ENCODE measurements around the gene BBS9.
A peak's percentile ranks its signal among the peaks of the same experiment; 100 is the strongest.

BBS9 gene

GRCh38 chr7:33127085-33127484 lies 2.3 kb upstream of the BBS9 start:
- no peak for DNase-seq (ENCODE audit: low read depth, low spot score)

- no peak for DNase-seq (ENCODE audit: low read depth, low spot score)
Observed at GRCh38 chr7:33128631-33128989, 754 bp upstream of the BBS9 start.

DNA sequence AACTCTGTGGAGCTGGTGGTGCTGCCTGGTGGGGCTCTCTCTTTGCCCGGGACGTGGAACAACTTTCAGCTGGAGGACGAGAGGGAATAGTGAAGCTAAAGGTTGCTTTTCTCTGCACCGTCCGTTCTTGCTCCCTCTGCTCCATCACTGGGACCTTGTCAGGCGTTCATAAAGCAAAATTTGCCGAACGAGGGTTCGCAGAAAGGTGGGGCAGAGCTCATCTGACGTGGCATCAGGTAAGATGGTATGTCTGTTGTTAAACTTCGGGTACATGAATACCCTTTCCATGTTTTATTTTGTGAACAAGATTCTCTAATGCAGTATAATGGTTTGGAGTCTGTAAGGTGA lies 416 bp downstream of the BBS9 start:
- DNase-seq (ENCODE audit: low read depth, low spot score), result no peak

GRCh38 chr7:33130184-33130583 lies 820 bp downstream of the BBS9 start:
- no peak for DNase-seq (ENCODE audit: low read depth, low spot score)

GRCh38 chr7:33137103-33137502 lies 7.7 kb downstream of the BBS9 start:
- no peak for DNase-seq (ENCODE audit: low read depth, low spot score)

DNA sequence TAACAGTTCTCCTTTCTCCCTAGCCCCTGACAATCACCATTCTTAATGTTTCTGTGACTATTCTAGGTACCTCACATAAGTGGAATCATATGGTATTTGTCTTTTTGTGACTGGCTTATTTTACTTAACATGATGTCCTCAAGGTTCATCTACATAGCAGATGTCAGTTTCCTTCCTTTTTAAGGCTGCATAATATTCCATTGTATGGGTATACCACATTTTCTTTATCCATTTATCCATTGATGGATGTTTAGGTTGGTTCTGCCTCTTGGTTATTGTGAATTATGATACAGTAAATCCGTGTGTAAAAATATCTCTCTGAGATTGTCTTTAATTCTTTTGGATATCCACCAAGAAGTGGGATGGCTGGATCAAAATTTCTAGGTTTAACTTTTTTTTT lies 13.2 kb downstream of the BBS9 start:
- DNase-seq (ENCODE audit: low read depth, low spot score), result no peak

DNA sequence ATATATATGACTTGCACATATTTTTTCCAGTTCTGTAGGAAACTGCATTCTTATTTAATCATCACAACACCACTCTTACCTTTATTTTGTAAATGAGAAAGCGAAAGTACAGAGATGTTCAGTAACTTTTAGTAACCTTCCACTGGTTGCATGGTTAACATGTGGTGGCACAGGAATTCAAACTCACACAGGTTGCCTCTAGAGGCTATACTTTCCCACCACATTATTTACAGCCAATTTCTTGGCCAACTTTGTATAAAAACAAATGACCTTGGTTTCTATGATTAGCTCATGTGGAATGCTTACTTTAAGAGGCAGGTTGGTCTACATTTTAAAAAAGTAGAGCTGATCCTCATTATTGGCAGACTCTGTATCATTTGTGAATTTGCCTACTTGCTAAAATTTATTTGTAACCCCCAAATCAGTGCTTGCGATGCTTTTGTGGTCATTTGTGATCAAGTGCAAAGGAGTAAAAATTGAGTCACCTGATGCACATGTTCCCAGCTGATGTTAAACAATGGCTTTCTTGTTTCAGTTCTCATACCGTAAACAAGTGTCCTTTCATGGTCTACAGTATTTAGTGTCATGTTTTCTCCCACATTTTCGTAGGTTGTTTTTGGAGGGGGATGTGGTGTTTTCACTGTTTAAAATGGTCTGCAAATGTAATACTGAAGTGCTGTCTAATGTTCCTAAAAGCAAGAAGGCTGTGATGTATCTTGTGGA lies 14.8 kb downstream of the BBS9 start:
- no peak for DNase-seq (ENCODE audit: low read depth, low spot score)

DNA sequence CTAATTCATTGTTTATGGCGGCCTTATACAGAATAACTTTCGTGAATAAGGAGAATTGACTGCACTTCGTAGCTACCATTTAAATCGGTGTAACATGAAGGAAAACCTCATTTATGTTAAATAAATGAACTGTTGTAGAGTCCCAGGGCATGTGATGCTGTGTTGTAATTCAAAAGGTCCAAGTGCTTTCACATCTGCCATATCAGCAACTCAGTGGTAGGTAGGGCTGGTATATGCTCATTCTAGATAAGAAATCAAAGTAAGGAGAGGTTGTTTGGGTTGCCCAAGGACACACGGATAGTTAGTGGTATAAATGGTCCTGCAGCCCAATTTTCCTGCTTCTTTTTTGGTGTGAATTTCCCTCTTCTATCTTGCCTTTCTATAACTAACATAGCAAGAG lies 15.8 kb downstream of the BBS9 start:
- DNase-seq (ENCODE audit: low read depth, low spot score), result no peak

DNA sequence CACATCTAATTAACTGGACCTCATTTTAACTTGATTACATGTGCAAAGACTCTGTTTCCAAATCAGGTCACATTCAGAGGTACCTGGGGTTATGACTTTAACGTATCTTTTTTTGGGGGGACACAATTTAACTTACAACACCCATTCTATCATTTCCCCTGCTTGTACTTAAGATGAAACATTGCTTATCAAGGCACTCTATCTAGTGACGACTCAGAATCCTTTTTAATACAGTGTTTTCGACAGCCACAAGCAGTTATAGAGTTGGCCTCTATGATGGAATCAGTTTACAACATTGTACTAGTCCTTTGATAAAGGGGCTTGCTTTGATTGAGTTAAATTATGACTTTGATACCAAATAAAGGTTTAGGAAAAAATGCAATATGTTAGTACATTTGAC lies 22.7 kb downstream of the BBS9 start:
- DNase-seq (ENCODE audit: low read depth, low spot score), result no peak

- DNase-seq (ENCODE audit: low read depth, low spot score), result no peak
Observed at GRCh38 chr7:33155811-33156210, 26.4 kb downstream of the BBS9 start.

- DNase-seq (ENCODE audit: low read depth, low spot score), result no peak
Observed at GRCh38 chr7:33156441-33156840, 27.1 kb downstream of the BBS9 start.

- peak; percentile 37 for DNase-seq (ENCODE audit: low read depth, low spot score)
Observed at GRCh38 chr7:33157311-33157710, 27.9 kb downstream of the BBS9 start.

DNA sequence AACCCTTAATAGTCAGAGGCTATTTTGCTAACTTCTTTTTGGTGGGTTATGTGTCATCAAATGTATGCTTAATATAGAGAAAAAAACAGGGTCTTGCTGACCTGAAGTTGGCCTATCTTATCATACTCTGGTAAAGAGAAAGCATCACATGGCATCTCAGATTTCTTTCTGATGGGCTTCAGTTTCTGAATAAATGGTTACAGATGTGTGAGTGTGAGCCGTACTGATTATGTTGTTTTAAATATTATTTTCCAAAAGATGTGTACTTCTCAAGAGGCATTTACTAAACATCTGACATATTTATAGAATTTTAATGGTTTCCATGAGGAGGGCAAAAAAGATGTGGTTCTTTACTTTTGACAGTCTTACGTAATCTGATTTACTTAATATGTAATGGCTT lies 28.4 kb downstream of the BBS9 start:
- no peak for DNase-seq (ENCODE audit: low read depth, low spot score)

DNA sequence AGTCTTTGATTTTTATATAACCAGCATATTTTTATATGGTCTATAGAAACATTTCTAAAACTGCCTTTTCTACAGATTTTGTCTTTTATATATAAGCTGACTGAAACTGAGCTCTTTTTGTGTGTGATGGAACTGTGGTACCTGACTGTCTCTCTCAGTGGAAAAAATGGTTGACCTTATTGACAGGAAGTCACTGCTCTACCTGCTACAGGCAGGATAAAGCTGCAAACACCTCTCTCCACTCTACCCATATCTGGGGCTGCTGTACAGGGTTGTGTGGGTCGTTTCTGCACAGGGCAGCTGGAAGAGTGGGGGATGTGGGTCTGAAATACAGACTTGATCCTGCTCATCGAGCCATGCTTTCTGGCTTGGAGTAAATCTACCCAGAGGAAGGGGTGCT lies 48.5 kb downstream of the BBS9 start:
- DNase-seq (ENCODE audit: low read depth, low spot score), result no peak

DNA sequence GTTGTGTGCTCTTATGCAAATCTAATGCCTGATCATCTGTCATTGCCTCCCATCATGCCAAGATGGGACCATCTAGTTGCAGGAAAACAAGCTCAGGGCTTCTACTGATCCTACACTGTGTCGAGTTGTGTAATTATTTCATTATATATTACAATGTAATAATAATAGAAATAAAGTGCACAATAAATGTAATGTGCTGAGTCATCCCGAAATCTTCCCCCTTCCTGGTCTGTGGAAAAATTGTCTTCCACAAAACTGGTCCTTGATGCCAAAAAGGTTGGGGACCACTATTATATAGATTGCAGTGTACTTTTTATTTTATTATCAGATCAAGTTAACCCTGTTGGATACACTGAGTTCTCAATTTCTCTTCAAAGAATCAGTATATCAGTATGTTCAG lies 50.2 kb downstream of the BBS9 start:
- no peak for DNase-seq (ENCODE audit: low read depth, low spot score)

DNA sequence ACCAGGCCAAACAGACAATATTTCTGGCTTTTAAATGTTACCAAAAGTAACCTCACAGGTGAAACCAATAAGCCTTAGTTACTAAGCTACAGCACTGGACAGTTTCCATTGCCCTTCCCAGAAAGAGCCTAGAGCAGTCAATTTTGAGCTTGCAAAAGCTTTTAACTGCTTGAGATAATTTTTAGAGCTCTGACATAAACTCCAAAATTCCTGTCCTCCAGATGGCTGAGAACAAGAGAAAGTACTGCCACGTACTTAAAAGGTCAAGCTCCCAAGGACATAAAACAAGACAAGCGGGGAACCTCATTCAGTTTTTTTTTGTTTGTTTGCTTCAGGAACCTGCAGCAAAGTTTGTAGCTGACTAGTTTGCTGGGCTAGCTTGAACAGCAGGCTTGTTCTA lies 54.1 kb downstream of the BBS9 start:
- DNase-seq (ENCODE audit: low read depth, low spot score), result no peak

DNA sequence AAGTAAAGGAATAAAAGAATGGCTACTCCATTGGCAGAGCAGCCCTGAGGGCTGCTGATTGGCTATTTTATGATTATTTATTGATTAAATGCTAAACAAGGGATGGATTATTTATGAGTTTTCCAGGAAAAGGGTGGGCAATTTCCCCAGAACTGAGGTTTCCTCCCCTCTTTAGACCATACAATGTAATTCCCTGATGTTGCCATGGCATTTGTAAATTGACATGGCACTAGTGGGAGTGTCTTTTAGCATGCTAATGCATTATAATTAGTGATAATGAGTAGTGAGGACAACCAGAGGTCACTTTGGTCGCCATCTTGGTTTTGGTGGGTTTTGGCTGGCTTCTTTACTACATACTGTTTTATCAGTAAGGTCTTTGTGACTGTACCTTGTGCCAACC lies 55.5 kb downstream of the BBS9 start:
- DNase-seq (ENCODE audit: low read depth, low spot score), result no peak

DNA sequence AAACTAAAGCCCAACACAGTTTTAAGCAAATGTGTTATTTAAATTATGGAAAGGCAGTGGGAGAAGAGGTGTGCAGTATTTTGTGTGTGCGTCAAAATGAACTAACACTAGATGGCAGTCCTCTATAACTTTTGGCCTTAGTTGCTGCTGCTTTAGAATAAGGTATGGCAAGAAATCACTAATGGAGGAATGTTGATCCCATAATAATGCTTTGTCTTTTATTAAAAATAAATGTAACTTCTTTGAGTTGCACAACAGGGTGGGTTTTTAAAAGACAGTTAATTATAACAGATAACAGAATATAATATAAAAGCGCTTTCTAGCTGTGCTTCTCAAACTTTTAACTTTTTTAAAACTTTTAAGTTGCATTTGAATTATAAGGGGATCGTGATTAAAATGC lies 56.4 kb downstream of the BBS9 start:
- peak; percentile 17 for DNase-seq (ENCODE audit: low read depth, low spot score)

DNA sequence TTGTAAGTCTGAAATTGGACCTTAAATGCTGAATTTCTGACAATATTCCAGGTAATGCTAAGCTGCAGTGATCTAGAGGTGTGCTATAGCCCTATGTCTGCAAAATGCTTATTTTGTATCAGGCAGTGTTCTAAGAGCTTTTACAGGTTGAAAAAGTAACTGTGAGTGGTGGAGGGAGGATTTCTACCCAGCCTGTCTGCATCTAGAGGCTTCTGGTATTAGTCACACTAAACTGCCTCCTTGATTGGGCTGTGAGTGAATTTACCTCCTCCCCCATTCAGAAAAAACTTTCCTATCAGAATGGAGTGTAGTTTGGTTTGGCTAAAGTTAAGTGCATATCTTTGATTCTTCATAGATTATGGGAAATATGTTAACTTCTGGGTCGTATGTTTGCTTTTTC lies 56.8 kb downstream of the BBS9 start:
- DNase-seq (ENCODE audit: low read depth, low spot score), result no peak

DNA sequence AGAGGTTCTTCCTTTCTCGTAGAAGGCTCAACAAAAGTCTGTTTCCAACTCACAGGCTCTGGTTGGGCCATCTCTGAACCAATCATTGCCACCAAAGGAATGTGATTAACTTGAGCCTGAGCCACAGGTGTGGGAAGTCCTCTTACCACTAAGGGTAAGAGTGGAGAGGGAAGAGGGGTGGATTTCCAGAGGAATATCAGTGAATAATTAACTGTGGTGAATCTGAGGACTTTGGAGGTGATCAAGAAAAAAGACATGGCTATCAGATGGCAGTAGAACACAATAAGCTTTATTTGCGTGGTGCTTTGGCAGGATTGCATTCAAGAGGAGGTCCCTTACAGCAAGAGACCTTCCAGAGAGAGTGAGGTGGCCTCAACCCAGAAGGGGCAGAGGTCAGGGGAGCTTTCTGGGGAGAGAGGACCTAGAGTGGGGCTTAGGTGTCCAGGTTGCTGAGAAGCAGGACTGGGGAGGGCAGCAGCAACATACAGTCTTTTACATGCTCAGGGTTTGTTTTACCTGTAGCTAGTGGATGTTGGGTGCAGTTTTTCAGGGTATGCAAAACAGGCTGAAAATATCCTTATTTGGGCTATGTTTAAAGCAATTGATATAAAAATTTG lies 61.4 kb downstream of the BBS9 start:
- DNase-seq (ENCODE audit: low read depth, low spot score), result no peak

DNA sequence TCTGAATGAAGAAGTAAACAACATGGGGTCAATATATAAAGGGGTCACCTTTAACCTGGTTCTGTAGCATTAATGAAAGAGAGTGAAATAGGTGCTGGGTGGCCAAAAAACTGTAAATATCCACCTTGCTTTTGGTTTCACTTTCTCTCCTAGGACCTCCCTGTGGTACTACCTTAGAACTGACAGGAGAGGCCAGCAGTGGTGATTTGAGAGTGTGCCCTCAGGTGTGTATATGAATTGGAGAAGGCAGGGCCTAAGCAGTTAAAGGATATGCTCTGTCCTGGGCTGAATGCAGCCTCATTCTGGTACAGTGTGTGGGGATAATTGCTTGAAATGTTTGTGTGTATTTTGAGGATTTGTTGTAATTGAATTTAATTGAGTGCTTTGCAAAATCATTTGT lies 62.0 kb downstream of the BBS9 start:
- DNase-seq (ENCODE audit: low read depth, low spot score), result no peak

DNA sequence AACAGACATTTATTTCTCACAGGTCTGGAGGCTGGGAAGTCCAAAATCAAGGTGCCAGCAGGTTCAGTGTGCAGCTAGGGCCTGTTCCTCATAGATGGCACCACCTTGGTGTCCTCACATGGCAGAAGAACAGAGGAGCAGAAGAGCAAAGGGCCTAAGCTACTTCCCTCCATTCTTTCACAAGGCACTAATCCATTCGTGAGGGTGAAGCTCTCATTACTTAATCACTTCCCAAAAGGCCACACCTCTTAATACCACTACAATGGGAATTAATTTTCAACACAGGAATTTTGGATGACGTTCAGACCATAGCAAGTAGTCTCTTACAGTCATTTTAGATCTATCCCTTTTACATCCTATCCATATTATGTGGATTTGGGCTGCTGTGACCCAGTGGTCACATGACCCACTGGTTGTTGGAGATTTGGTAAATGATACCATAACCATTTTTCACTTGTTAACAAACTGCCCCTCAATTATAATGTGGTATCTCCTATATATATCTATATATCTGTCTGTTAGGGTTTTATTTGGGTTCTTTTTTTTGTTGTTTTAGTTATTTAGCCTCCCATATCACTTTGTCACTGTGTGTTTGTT lies 63.4 kb downstream of the BBS9 start:
- no peak for DNase-seq (ENCODE audit: low read depth, low spot score)

DNA sequence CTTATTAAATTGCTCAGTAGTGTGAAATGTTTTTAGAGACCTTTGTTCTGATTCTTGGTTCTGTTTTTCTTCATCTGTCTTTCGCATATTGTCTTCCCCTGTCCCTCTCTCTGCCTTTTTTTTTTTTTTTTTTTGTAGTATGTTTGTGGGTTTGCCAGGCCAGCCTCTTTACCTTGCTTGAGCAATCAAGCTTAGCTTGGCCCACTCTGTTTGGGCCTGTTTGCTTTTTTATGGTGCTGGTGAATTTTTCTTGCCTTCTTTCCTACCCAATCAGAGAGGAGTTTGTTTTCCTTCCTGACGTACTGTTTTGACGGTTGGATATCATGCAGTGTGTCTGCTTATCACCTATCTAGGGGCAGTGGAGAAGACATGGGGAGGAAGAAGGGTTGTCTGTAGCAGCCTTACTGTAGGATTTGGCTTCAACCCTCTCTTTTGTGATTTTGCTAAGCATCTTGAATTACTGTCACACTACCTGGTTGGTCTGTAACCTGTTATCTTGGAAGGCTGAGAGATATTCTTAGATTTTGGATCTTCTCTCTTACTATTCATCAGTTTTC lies 64.0 kb downstream of the BBS9 start:
- DNase-seq (ENCODE audit: low read depth, low spot score), result no peak

All from smooth muscle cell of the brain vasculature (primary cell).